Measurements from ENCODE around the gene TNFRSF21.

GRCh38 chr6:47294990-47295389 is 14.7 kb downstream of the TNFRSF21 start:
- no peak for TF ChIP-seq CTCF (IDR thresholded peaks at IDR 0.05)
- no peak for TF ChIP-seq POLR2A (IDR thresholded peaks at IDR 0.05)
